Stimulated activated CD4-positive, alpha-beta T cell treated with anti-CD3 and anti-CD28 coated beads, Interleukin-4, amount 100 ng/mL, for 48 hours (primary cell): Measurements from ENCODE around the gene SMIM14.
"Not testable (repeated sequence)": the region's sequence is repeated elsewhere in the genome, so short reads cannot be mapped to it uniquely, and the experiment has no call there.

Source experiments
- DNase-seq, 2 donors: peaks; one replicate each; pipeline ENCODE4 v3.0.0-alpha.2; 2020; ENCODE audit warnings: low read depth in 2 of 2

SMIM14 gene

GRCh38 chr4:39597695-39598381 is 40.8 kb downstream of the SMIM14 start:
- DNase-seq: no peak

- DNase-seq: no peak
Observed at GRCh38 chr4:39596971-39597370, 41.7 kb downstream of the SMIM14 start.

- no peak for DNase-seq
Observed at GRCh38 chr4:39591290-39591689, 47.4 kb downstream of the SMIM14 start.

- no peak for DNase-seq
Observed at GRCh38 chr4:39587881-39588280, 50.8 kb downstream of the SMIM14 start.

DNA sequence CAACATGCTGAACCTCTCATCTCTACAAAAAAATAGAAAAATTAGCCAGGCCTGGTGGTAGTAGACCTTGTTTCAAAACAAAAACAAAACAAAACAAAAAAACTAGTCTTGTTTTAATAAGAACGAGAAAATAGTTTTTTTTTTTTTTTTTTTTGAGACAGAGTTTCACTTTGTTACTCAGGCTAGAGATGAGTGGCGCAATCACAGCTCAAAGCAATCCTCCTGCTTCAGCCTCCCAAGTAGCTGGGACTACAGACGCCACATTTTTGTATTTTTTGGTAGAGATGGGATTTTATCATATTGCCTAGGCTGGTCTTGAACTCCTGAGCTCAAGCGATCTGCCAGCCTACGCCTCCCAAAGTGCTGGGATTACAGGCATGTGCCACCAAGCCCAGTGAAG is 63.7 kb downstream of the SMIM14 start:
- no peak for DNase-seq

DNA sequence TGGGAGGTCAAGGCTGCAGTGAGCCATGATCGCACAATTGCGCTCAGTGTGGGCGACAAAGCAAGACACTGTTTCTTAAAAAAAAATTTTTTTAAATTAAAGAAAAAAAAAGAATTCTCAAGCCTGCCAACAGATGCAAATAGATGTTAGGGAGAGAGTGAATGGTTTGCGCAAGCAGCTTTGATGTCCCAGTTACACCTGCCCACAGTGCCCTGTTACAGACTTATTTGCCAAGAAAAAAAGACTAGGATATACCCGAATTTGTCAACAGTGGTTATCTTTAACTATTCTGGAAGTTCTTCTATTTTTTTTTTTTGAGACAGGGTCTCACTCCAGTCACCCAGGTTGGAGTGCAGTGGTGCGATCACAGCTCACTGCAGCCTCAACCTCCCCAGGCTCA is 67.2 kb downstream of the SMIM14 start:
- DNase-seq: no peak

DNA sequence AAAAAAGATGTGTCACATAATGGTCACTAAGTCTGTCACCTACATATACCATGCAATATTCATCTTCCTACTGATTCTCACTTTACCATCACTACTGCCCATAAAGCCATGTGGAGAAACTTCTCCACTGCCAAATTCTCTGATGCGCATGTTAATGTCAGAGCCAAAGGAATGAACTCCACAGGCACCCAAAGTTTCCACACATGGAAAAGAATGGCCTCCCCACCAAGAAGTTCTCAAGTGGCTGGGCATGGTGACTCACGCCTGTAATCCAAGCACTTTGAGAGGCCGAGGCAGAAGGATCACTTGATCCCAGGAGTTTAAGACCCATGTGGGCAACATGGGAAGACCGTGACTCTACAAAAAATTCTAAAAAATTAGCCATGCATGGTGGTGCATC is 67.6 kb downstream of the SMIM14 start:
- no peak for DNase-seq

GRCh38 chr4:39569209-39569608 is 69.5 kb downstream of the SMIM14 start:
- DNase-seq: no peak

DNA sequence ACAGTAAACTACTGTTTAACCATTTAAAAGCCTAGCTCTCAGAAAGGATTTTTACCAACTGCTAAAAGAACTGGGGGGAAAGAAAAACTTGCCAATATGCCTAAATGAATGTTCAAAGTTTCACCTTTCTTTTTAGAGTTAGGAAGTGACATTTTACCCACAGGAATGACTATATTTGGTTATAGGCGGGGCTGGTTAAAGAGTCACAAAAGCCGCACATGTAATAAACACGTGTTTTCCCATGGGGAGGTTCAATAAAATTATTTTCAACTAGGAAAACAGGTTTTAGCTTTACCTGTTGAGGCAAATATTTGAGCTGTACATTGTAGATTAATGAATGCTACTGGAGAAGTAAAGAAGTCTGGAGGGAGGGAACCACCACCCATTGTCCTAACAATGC is 69.9 kb downstream of the SMIM14 start:
- no peak for DNase-seq

DNA sequence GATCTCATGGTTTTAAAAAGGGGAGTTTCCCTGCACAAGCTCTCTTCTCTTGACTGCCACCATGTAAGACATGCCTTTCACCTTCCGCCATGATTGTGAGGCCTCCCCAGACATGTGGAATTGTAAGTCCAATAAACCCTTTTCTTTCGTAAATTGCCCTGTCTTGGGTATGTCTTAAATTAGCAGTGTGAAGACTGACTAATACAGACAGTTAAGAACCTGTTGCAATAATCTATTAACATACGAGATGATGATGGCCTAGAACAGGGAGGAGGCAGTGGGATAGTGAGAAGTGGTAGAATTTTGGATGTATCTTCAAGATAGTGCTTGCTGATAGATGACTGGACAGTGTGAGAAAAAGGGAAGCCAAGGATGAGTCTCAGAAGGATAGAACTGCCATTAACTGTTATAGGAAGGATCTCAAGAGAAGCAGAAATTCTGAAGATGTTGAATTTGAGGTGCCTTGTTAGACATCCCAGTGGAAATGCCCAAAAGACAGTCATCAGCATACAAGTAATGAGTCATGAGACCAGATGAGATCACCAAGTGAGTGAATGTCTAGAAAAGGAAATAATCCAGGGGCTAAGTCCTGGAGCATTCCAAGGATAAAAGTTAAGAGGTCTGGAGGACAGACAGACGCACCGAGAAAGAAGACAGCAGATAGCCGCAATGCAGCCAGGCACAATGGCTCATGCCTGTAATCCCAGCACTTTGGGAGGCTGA is 72.6 kb downstream of the SMIM14 start:
- no peak for DNase-seq

DNA sequence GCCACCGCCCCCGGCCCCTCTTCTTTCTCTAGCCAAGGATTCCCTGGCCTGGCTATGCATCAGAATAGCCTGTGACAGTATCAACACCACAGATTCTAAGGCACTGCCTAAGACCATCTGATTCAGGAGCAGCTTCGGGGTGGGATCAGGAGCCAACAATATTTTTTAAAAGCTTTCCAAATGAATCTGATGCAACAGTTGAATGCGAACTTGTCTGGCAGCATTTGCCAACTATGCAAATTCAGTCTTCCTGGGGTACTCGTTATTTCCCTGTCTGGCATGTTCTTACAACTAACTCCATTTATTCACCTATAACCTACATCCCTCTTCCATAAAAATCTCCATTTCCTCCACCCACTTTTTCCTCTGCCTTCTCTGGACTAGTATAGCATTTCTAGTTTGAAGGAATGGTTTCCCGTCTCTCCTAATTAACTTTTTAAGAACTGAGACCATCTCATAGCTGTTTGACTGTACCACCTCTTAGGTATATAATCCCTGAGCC is 75.3 kb downstream of the SMIM14 start:
- no peak for DNase-seq

GRCh38 chr4:39562792-39563191 is 75.9 kb downstream of the SMIM14 start:
- no peak for DNase-seq

- no peak for DNase-seq
Observed at GRCh38 chr4:39559626-39560025, 79.0 kb downstream of the SMIM14 start.

DNA sequence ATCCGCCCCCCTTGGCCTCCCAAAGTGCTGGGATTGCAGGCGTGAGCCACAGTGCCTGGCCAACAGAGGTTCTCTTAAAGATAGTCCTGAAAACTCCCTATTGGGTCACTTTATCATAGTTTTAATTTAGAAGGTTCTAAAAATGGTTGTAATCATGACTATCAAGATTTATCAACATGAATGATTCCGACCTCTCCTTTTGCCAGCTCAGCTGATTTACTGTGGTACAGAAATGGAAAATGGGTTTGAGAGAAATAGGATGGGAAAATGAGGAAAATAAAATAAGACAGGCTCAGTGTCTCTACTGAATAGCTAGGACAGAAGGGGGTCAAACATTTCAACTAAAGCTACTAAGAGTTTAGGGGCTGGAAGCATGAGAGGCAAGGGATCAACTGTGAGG is 83.2 kb downstream of the SMIM14 start:
- no peak for DNase-seq

GRCh38 chr4:39548425-39549067 is 90.1 kb downstream of the SMIM14 start:
- no peak for DNase-seq

- DNase-seq: no peak
Observed at GRCh38 chr4:39544580-39545315, 93.9 kb downstream of the SMIM14 start.

DNA sequence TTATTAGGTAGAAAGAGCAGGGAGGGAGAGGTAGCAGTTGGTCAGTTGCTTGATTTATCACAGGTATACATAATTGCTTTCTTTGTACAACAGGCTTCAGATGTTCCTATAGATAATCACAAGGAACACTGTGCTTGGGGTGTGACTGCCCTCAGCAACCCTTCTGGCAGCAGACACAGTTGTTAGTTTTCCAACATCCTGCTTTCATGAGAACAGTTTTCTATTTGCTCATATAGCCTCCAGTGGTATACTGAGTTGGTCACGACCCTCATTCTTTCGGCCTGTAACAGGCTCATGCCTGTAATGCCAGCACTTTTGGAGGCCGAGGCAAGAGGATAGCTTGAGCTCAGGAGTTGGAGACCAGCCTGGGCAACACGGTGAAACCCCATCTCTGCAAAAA is 94.6 kb downstream of the SMIM14 start:
- DNase-seq: not testable (repeated sequence)

DNA sequence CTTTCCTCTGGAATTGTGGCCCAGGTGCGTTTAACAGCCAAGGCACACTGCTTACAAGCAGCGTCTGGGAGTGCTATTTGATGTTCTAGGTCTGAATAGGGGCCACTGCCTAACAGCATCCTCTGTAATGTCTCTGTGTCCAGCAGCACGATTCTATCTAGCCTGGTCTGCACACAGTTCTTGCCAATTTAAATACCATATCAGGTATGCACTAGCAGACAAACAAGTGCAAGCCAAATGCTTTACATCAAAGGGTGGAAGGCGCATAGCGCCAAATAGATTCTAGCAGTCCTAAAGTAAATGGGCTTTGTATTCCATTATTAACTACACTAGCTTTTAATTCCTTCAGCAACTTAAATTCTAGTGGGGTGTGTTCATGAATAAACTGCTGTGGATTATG is 95.6 kb downstream of the SMIM14 start:
- no peak for DNase-seq

- no peak for DNase-seq
Observed at GRCh38 chr4:39542611-39543012, 96.1 kb downstream of the SMIM14 start.

DNA sequence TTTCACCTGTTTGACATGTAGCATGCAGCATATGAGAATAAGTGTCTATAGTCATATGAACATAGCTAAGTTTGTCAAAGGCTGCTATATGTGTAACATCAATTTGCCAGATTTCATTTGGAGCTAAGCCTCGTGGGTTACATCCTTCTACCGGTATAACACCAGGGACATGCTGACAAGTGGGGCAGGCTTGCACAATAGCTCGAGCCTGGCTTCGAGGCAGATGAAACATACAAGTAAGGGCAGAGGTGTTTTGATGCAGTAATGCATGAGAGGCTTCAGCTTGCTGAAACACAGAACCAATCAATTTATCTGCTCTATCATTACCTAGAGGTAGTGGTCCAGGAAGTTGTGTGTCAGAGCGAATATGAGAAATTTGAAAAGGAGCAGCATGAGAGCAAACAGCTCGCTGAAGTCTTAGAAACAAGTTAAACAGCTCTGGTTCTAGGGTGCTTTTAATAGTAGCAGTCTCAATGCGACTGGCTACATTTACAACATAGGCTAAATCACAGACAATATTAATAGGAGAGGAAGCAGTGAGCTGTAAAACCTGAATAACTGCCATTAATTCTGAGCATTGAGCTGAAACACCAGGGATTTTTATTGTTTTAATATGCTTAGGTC is 96.6 kb downstream of the SMIM14 start:
- DNase-seq: no peak

DNA sequence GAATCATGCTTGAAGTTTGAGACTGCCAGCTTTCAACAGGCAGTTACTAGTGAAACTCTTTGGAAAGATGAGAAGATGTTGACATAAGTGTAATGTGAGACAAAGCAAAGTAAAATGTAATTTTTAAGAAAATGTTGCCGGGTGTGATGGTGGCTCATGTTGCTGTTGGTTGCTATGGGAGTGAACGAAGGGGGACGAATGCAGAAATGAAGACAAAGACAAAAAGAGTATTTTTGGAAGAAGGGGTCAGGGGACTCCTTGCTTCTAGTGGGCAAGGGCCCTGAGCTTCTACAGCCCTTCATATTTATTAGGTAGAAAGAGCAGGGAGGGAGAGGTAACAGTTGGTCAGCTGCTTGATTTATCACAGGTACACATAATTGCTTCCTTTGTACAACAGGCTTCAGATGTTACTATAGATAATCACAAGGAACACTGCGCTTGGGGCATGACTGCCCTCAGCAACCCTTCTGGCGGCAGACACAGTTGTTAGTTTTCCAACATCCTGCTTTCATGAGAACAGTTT is 99.5 kb downstream of the SMIM14 start:
- DNase-seq: no peak

GRCh38 chr4:39533541-39533940 is 105.1 kb downstream of the SMIM14 start:
- no peak for DNase-seq
